ENCODE results near the gene CYTH3.
"Not testable (repeated sequence)": the region's sequence is repeated elsewhere in the genome, so short reads cannot be mapped to it uniquely, and the experiment has no call there.

Gene CYTH3

GRCh38 chr7:6283391-6284054 lies 11.1 kb upstream of the CYTH3 start:
- DNase-seq (ENCODE audit: low read depth in 3 of 3): not testable (repeated sequence)

GRCh38 chr7:6279937-6280336 lies 7.5 kb upstream of the CYTH3 start:
- no peak for DNase-seq (ENCODE audit: low read depth in 3 of 3)

- DNase-seq (ENCODE audit: low read depth in 3 of 3): no peak
Observed at GRCh38 chr7:6279341-6279740, 6.9 kb upstream of the CYTH3 start.

- DNase-seq (ENCODE audit: low read depth in 3 of 3): no peak
Observed at GRCh38 chr7:6278749-6279310, 6.4 kb upstream of the CYTH3 start.

- DNase-seq (ENCODE audit: low read depth in 3 of 3): no peak
Observed at GRCh38 chr7:6277476-6277875, 5.1 kb upstream of the CYTH3 start.

- DNase-seq (ENCODE audit: low read depth in 3 of 3): no peak
Observed at GRCh38 chr7:6276911-6277408, 4.5 kb upstream of the CYTH3 start.

GRCh38 chr7:6274743-6275142 lies 2.3 kb upstream of the CYTH3 start:
- no peak for DNase-seq (ENCODE audit: low read depth in 3 of 3)

- no peak for DNase-seq (ENCODE audit: low read depth in 3 of 3)
Observed at GRCh38 chr7:6273917-6274630, 1.6 kb upstream of the CYTH3 start.

- DNase-seq (ENCODE audit: low read depth in 3 of 3): no peak
Observed at GRCh38 chr7:6273380-6273837, 985 bp upstream of the CYTH3 start.

GRCh38 chr7:6271694-6272440 lies 557 bp downstream of the CYTH3 start:
- no peak for DNase-seq (ENCODE audit: low read depth in 3 of 3)

GRCh38 chr7:6271060-6271658 lies 1.3 kb downstream of the CYTH3 start:
- no peak for DNase-seq (ENCODE audit: low read depth in 3 of 3)

- DNase-seq (ENCODE audit: low read depth in 3 of 3): no peak
Observed at GRCh38 chr7:6269527-6269926, 2.9 kb downstream of the CYTH3 start.

- DNase-seq (ENCODE audit: low read depth in 3 of 3): no peak
Observed at GRCh38 chr7:6268907-6269306, 3.5 kb downstream of the CYTH3 start.

GRCh38 chr7:6268023-6268900 lies 4.2 kb downstream of the CYTH3 start:
- DNase-seq (ENCODE audit: low read depth in 3 of 3): no peak

GRCh38 chr7:6266699-6267098 lies 5.7 kb downstream of the CYTH3 start:
- no peak for DNase-seq (ENCODE audit: low read depth in 3 of 3)

- no peak for DNase-seq (ENCODE audit: low read depth in 3 of 3)
Observed at GRCh38 chr7:6262221-6262620, 10.2 kb downstream of the CYTH3 start.

GRCh38 chr7:6261699-6262098 lies 10.7 kb downstream of the CYTH3 start:
- no peak for DNase-seq (ENCODE audit: low read depth in 3 of 3)

- DNase-seq (ENCODE audit: low read depth in 3 of 3): no peak
Observed at GRCh38 chr7:6260291-6261187, 11.9 kb downstream of the CYTH3 start.

GRCh38 chr7:6259257-6259656 lies 13.2 kb downstream of the CYTH3 start:
- no peak for DNase-seq (ENCODE audit: low read depth in 3 of 3)
